K562 (cell line): ENCODE data around the gene POPDC2.

ENCODE experiments used
- E2F3 ChIP-seq: fragments of 250-450 bp; sonication (Bioruptor Pico); IDR thresholded peaks from 2 replicates; pipeline ENCODE4 v1.4.0; 2020; ENCODE audit warnings: mild to moderate bottlenecking
- HNRNPUL1 ChIP-seq: fragments of 200-400 bp; formaldehyde crosslinking; IDR thresholded peaks from 2 replicates; pipeline ENCODE4 v1.6.1; 2017; ENCODE audit warnings: low read length
- PCBP2 ChIP-seq: fragments of 200-400 bp; formaldehyde crosslinking; IDR thresholded peaks from 2 replicates; pipeline ENCODE4 v1.6.1; 2018; ENCODE audit warnings: low read length, low read depth, mild to moderate bottlenecking, moderate library complexity; ENCODE audit not compliant: poor library complexity, severe bottlenecking
- RBM34 ChIP-seq: fragments of 200-400 bp; formaldehyde crosslinking; IDR thresholded peaks from 2 replicates; pipeline ENCODE4 v1.6.1; 2018; ENCODE audit warnings: low read length, borderline replicate concordance; ENCODE audit not compliant: insufficient read depth

GRCh38 chr3:119627461-119627860 is 32.9 kb downstream of the POPDC2 start:
- TF ChIP-seq PCBP2 (no peak), RBM34 (no peak), HNRNPUL1 (no peak), E2F3 (CRISPR knock-in tag) (no peak)
